ENCODE results near the gene TXNDC17.

GRCh38 chr17:6597727-6598126 is 43.1 kb upstream of the TXNDC17 start:
- TF ChIP-seq POLR2A (IDR thresholded peaks at IDR 0.05; ENCODE audit: low read depth, low read length): no peak
- no peak for TF ChIP-seq SPI1 (IDR thresholded peaks at IDR 0.05; ENCODE audit: low read depth, low read length)
